ENCODE data around the gene PSMB2.

- no peak for TF ChIP-seq POLR2AphosphoS5 (IDR thresholded peaks at IDR 0.05; ENCODE audit: low read depth)
- TF ChIP-seq, protein P1, sequence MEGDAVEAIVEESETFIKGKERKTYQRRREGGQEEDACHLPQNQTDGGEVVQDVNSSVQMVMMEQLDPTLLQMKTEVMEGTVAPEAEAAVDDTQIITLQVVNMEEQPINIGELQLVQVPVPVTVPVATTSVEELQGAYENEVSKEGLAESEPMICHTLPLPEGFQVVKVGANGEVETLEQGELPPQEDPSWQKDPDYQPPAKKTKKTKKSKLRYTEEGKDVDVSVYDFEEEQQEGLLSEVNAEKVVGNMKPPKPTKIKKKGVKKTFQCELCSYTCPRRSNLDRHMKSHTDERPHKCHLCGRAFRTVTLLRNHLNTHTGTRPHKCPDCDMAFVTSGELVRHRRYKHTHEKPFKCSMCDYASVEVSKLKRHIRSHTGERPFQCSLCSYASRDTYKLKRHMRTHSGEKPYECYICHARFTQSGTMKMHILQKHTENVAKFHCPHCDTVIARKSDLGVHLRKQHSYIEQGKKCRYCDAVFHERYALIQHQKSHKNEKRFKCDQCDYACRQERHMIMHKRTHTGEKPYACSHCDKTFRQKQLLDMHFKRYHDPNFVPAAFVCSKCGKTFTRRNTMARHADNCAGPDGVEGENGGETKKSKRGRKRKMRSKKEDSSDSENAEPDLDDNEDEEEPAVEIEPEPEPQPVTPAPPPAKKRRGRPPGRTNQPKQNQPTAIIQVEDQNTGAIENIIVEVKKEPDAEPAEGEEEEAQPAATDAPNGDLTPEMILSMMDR (IDR thresholded peaks at IDR 0.05; ENCODE audit: insufficient read depth, low read length) = no peak
- TF ChIP-seq GABPA (IDR thresholded peaks at IDR 0.05; ENCODE audit: low read depth) = no peak
These were observed 46.8 kb upstream of the PSMB2 start for GRCh38 chr1:35688161-35688560.

Measured in HL-60 (cell line).